MM.1S (cell line): Measurements from ENCODE around the gene AMT.
A peak's percentile ranks its signal among the peaks of the same experiment; 100 is the strongest.

Experiments
- DNase-seq: peaks from one replicate; pipeline ENCODE4 v3.0.0-alpha.2; 2015
- H2AFZ ChIP-seq: fragments of 300-600 bp; sonication (generic); 2 replicates; pipeline ENCODE4 v1.6.0; 2016; ENCODE audit warnings: antibody characterized with exemption, low read length
- H3F3A ChIP-seq: fragments of 300-600 bp; sonication (generic); 2 replicates; pipeline ENCODE4 v1.6.1; 2016; ENCODE audit warnings: mild to moderate bottlenecking, antibody characterized with exemption, low read length, moderate library complexity, mixed read lengths; ENCODE audit not compliant: insufficient read depth
- H3K27ac ChIP-seq: fragments of 300-600 bp; sonication (generic); 2 replicates; pipeline ENCODE4 v1.5.1; 2016; ENCODE audit warnings: mild to moderate bottlenecking, low read length
- H3K27me3 ChIP-seq: fragments of 300-600 bp; sonication (generic); replicated peaks from 2 replicates; pipeline ENCODE4 v1.6.0; 2016; ENCODE audit warnings: low read length; ENCODE audit not compliant: insufficient read depth
- H3K36me3 ChIP-seq: fragments of 300-600 bp; sonication (generic); replicated peaks from 2 replicates; pipeline ENCODE4 v1.6.1; 2016; ENCODE audit warnings: mild to moderate bottlenecking, low read length, mixed read lengths; ENCODE audit not compliant: insufficient read depth
- H3K4me1 ChIP-seq: fragments of 300-600 bp; sonication (generic); 2 replicates; pipeline ENCODE4 v1.6.1; 2016; ENCODE audit warnings: low read length, mixed read lengths
- H3K4me2 ChIP-seq: fragments of 300-600 bp; sonication (generic); 2 replicates; pipeline ENCODE4 v1.6.0; 2016; ENCODE audit warnings: low read depth, low read length
- H3K4me3 ChIP-seq: fragments of 300-600 bp; sonication (generic); 2 replicates; pipeline ENCODE4 v1.5.1; 2016; ENCODE audit warnings: low read length, mixed read lengths
- H3K79me2 ChIP-seq: fragments of 300-600 bp; sonication (generic); 2 replicates; pipeline ENCODE4 v1.6.1; 2016; ENCODE audit warnings: mixed run types, low read length, mixed read lengths
- H3K9ac ChIP-seq: fragments of 300-600 bp; sonication (generic); 2 replicates; pipeline ENCODE4 v1.6.1; 2016; ENCODE audit warnings: low read length, mixed read lengths
- H3K9me2 ChIP-seq: fragments of 300-600 bp; sonication (generic); replicated peaks from 2 replicates; pipeline ENCODE4 v1.6.1; 2016; ENCODE audit warnings: mild to moderate bottlenecking, low read length, mixed read lengths; ENCODE audit not compliant: insufficient read depth
- H3K9me3 ChIP-seq: fragments of 300-600 bp; sonication (generic); replicated peaks from 2 replicates; pipeline ENCODE4 v1.6.1; 2016; ENCODE audit warnings: mild to moderate bottlenecking, low read length, mixed read lengths; ENCODE audit not compliant: insufficient read depth
- H4K20me1 ChIP-seq: fragments of 300-600 bp; sonication (generic); 2 replicates; pipeline ENCODE4 v1.6.1; 2016; ENCODE audit warnings: mild to moderate bottlenecking, low read length, moderate library complexity, mixed read lengths; ENCODE audit not compliant: insufficient read depth
- EZH2 ChIP-seq: fragments of 300-600 bp; sonication (generic); optimal IDR thresholded peaks from 2 replicates; pipeline ENCODE3; 2017; ENCODE audit warnings: low read depth, mild to moderate bottlenecking, antibody characterized with exemption, low read length, mixed read lengths
- EZH2phosphoT487 ChIP-seq: fragments of 300-600 bp; sonication (generic); IDR thresholded peaks from 2 replicates; pipeline ENCODE4 v1.6.1; 2018; ENCODE audit warnings: antibody characterized with exemption, low read length
- TF ChIP-seq, protein P1 (sequence below): fragments of 300-600 bp; sonication (generic); IDR thresholded peaks from 2 replicates; pipeline ENCODE4 v1.5.1; 2016; ENCODE audit warnings: antibody characterized with exemption, low read length, mixed read lengths

AMT gene, protein sequence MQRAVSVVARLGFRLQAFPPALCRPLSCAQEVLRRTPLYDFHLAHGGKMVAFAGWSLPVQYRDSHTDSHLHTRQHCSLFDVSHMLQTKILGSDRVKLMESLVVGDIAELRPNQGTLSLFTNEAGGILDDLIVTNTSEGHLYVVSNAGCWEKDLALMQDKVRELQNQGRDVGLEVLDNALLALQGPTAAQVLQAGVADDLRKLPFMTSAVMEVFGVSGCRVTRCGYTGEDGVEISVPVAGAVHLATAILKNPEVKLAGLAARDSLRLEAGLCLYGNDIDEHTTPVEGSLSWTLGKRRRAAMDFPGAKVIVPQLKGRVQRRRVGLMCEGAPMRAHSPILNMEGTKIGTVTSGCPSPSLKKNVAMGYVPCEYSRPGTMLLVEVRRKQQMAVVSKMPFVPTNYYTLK

DNA sequence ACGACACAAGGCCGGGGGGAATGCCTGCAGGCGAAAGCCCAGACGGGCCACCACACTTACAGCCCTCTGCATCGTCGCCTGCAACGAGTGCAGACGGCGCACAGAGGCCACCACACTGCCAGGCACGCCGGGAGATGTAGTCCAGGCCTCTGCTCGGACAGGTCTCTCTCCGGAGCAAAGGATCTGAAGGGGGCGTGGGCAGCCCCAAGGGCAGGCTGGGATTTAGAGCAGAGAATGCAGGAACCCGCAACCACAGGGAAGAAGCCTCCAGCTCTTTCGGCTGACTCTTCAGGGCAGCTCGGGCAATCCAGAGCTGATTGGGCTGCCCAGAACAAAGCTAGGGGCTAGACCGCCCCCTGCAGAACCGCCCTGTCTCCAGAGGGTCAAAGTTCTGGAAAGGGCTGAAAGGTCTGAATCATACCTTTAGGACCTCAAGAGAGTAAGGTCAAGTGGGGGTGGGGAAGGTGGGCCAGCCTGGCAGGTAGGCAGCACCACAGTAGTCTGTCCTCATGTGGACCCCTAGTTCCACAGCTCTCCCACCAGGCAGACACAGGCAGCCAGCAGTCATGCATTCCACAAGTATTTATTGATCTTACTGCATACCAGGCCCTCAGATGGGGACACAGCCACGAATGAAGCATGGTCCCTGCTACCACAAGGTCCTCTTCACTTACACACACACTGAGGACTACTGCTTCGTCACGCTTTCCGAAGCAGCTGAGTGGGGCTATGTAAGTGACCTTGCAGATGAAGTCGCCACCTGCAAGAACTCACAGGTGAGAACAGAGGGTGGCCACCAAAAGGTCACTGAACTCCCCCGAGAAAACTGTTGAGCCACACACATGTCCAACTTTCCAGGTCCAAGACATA is at the start of gene AMT:
Gene AMT, minus strand, starts transcription at position 95 of the 870 bp plus-strand sequence. Its CDS starts 23 bp downstream, at position 72.
- Histone ChIP-seq H3K9ac (no peak within 1 kb of the TSS), H3K36me3 (no peaks in the 10 kb centered on the region), H3K27me3 (no peaks in the 10 kb centered on the region), H3K4me2 (no peak within 1 kb of the TSS), H3K9me3 (no peaks in the 10 kb centered on the region), H2AFZ (no peak within 1 kb of the TSS), H3K27ac (no peak within 1 kb of the TSS), H3K9me2 (no peaks in the 10 kb centered on the region), H3F3A (no peaks in the 10 kb centered on the region), H3K4me3 (no peak within 1 kb of the TSS), H3K79me2 (no peaks in the 10 kb centered on the region), H3K4me1 (0 out of 2 replicates have a peak, but pooled peaks cover 7% of the 10 kb centered on the region), H4K20me1 (no peaks in the 10 kb centered on the region)
- no peak for DNase-seq
- TF ChIP-seq EZH2phosphoT487 (no peak), EZH2 (no peak)
- TF ChIP-seq, protein P1, sequence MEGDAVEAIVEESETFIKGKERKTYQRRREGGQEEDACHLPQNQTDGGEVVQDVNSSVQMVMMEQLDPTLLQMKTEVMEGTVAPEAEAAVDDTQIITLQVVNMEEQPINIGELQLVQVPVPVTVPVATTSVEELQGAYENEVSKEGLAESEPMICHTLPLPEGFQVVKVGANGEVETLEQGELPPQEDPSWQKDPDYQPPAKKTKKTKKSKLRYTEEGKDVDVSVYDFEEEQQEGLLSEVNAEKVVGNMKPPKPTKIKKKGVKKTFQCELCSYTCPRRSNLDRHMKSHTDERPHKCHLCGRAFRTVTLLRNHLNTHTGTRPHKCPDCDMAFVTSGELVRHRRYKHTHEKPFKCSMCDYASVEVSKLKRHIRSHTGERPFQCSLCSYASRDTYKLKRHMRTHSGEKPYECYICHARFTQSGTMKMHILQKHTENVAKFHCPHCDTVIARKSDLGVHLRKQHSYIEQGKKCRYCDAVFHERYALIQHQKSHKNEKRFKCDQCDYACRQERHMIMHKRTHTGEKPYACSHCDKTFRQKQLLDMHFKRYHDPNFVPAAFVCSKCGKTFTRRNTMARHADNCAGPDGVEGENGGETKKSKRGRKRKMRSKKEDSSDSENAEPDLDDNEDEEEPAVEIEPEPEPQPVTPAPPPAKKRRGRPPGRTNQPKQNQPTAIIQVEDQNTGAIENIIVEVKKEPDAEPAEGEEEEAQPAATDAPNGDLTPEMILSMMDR = no peak

DNA sequence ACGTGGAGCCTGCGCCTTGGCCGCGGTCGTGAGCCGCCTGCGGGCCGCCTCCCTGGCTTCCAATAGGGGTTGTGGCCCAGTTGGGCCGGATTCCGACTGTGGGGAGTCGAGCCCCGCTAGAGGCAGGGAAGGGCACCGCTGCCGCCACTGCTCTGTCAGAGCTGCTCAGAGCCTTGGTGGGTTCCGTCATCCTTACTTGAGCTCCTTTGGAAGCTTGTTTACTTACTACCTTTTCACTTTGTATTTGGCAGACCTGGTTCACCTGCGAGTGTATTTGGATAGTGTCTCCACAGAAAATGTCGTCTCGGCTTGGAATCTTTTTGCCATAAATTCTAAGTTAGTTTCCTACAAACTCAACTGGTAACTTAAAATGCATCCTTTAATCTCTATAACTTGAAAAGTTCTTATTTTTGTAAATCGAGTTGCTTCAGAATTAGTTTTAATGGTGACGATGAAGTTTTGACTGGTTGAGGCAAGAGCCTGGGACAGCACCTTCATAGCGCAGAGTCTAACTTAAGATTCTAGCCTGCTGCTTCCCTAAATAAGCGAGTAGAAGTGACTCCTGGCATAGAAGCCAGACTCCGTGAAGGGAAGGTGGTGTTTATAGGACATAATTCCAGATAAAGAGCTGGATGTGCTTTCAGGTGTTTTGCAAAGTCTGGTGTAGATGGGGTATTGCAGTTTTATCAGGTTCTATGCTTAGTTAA is 48.6 kb upstream of the AMT start:
- no peaks in the 10 kb centered on the region for H3K9me2 ChIP-seq
- DNase-seq = peak; percentile 16
- H3K4me3 ChIP-seq = peak overlapping the region; percentile 96
- H3K27me3 ChIP-seq = no peaks in the 10 kb centered on the region
- H3K9ac ChIP-seq = peak overlapping the region; percentile 87
- H3K36me3 ChIP-seq = 0 out of 2 replicates have a peak, but pooled peaks cover 3% of the 10 kb centered on the region
- peak overlapping the region; percentile 97 for H3K27ac ChIP-seq
- H3K4me1 ChIP-seq = peaks cover 16% of the 10 kb centered on the region
- peak overlapping the region; percentile 86 for H3K4me2 ChIP-seq
- peaks cover 10% of the 10 kb centered on the region for H3F3A ChIP-seq
- no peaks in the 10 kb centered on the region for H3K9me3 ChIP-seq
- no peaks in the 10 kb centered on the region for H4K20me1 ChIP-seq
- TF ChIP-seq EZH2 (no peak), EZH2phosphoT487 (no peak)
- TF ChIP-seq, protein P1 = no peak
- H3K79me2 ChIP-seq = peaks cover 46% of the 10 kb centered on the region
- H2AFZ ChIP-seq = peak overlapping the region; percentile 74

DNA sequence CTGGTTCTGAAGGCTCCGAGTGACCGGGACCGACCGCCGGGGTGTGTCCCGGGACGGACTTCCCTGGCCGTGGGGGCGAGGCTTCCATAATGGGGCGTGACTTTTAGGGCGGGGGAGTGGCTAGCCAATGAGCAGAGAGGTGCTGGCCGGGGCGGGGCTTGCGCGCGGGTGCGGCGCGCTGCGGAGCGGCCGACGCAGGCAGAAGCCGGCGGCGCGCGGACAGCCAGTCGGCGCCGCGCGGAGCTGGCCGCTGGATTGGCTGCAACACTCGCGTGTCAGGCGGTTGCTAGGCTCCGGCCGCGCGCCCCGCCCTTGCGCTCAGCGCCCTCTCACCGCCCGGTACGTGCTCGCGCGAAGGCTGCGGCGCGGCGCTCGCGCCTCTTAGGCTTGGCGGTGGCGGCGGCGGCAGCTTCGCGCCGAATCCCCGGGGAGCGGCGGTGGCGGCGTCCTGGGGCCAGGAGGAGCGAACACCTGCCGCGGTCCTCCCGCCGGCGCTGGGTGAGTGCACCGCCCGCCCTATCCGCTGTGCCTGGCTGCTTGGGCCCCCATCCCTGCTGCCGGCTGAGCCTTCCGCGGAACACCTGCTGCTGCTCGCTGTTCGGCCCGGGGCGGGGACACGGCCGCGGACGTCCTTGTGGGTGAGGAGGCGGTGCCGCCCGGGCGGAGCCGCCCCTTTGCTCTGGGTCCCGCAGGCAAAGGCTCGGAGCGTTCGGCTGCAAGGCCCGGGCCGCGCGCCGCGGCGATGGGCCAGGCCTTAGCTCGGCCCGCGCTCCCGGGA is 47.9 kb upstream of the AMT start, which contains the start of gene DAG1:
Gene DAG1, plus strand, starts transcription at position 332 of the 778 bp plus-strand sequence. CDS start 40,268 bp downstream, outside the sequence.
- Histone ChIP-seq H3K9ac (peak within 1 kb of the TSS; percentile 87), H3K79me2 (peaks cover 41% of the 10 kb centered on the region)

More for the DNA sequence above, 47.9 kb upstream of the AMT start, which contains the start of gene DAG1:
- H3K4me1 ChIP-seq = peaks cover 16% of the 10 kb centered on the region
- peak within 1 kb of the TSS; percentile 94 for H2AFZ ChIP-seq
- no peaks in the 10 kb centered on the region for H3K9me3 ChIP-seq
- no peaks in the 10 kb centered on the region for H4K20me1 ChIP-seq
- TF ChIP-seq, protein P1 = no peak
- no peak for TF ChIP-seq EZH2phosphoT487
- DNase-seq = peak; percentile 98
- H3K9me2 ChIP-seq = no peaks in the 10 kb centered on the region
- no peaks in the 10 kb centered on the region for H3K27me3 ChIP-seq
- peak within 1 kb of the TSS; percentile 97 for H3K27ac ChIP-seq
- peak within 1 kb of the TSS; percentile 96 for H3K4me3 ChIP-seq
- H3K4me2 ChIP-seq = peak within 1 kb of the TSS; percentile 97
- peaks cover 10% of the 10 kb centered on the region for H3F3A ChIP-seq
- 0 out of 2 replicates have a peak, but pooled peaks cover 3% of the 10 kb centered on the region for H3K36me3 ChIP-seq
